Loucy (cell line): ENCODE measurements around the gene ESPL1.
"Not testable (repeated sequence)": the region's sequence is repeated elsewhere in the genome, so short reads cannot be mapped to it uniquely, and the experiment has no call there.

Experiments
- H2AFZ ChIP-seq: fragments of 200-600 bp; sonication (generic); 2 replicates; pipeline ENCODE4 v1.6.0; 2016; ENCODE audit warnings: antibody characterized with exemption, mild to moderate bottlenecking, low read length, moderate library complexity
- H3F3A ChIP-seq: fragments of 200-600 bp; 2 replicates; pipeline ENCODE4 v1.6.0; 2016; ENCODE audit warnings: antibody characterized with exemption, low read depth, mild to moderate bottlenecking
- H3K27me3 ChIP-seq: fragments of 200-600 bp; sonication (generic); 2 replicates; pipeline ENCODE4 v1.6.1; 2014; ENCODE audit warnings: low read length, mild to moderate bottlenecking; ENCODE audit not compliant: insufficient read depth, poor library complexity, severe bottlenecking
- H3K36me3 ChIP-seq: fragments of 200-600 bp; sonication (generic); 2 replicates; pipeline ENCODE4 v1.6.1; 2016; ENCODE audit warnings: low read length; ENCODE audit not compliant: insufficient read depth
- H3K4me1 ChIP-seq: fragments of 200-600 bp; sonication (generic); 2 replicates; pipeline ENCODE4 v1.5.1; 2014; ENCODE audit warnings: low read length, mild to moderate bottlenecking; ENCODE audit not compliant: insufficient read depth, poor library complexity, severe bottlenecking
- H3K4me2 ChIP-seq: fragments of 200-600 bp; sonication (generic); 2 replicates; pipeline ENCODE4 v1.6.0; 2014; ENCODE audit warnings: antibody characterized with exemption, low read length, low read depth, mild to moderate bottlenecking; ENCODE audit not compliant: poor library complexity, severe bottlenecking
- H3K4me3 ChIP-seq: fragments of 200-600 bp; sonication (generic); 2 replicates; pipeline ENCODE4 v1.5.1; 2014; ENCODE audit warnings: low read length, mild to moderate bottlenecking, mixed read lengths; ENCODE audit not compliant: poor library complexity, severe bottlenecking
- H3K79me2 ChIP-seq: fragments of 200-600 bp; sonication (generic); 2 replicates; pipeline ENCODE4 v1.6.1; 2014; ENCODE audit warnings: low read length; ENCODE audit not compliant: insufficient read depth
- H3K9ac ChIP-seq: fragments of 200-600 bp; sonication (generic); 2 replicates; pipeline ENCODE4 v1.6.0; 2014; ENCODE audit warnings: mild to moderate bottlenecking, low read depth, low read length, moderate library complexity; ENCODE audit not compliant: poor library complexity, severe bottlenecking
- H3K9me2 ChIP-seq: fragments of 200-600 bp; sonication (generic); replicated peaks from 2 replicates; pipeline ENCODE4 v1.6.1; 2016; ENCODE audit warnings: low read depth, low read length, mixed read lengths
- H3K9me3 ChIP-seq: fragments of 200-600 bp; sonication (generic); 2 replicates; pipeline ENCODE4 v1.6.1; 2014; ENCODE audit warnings: mild to moderate bottlenecking, antibody characterized with exemption, low read length, low read depth; ENCODE audit not compliant: insufficient read depth
- H4K20me1 ChIP-seq: fragments of 200-600 bp; sonication (generic); 2 replicates; pipeline ENCODE4 v1.6.0; 2014; ENCODE audit warnings: antibody characterized with exemption, low read length, mild to moderate bottlenecking; ENCODE audit not compliant: insufficient read depth, poor library complexity, severe bottlenecking
- EZH2phosphoT487 ChIP-seq: fragments of 200-600 bp; IDR thresholded peaks from 2 replicates; pipeline ENCODE4 v1.6.1; 2018; ENCODE audit warnings: antibody characterized with exemption, mild to moderate bottlenecking, moderate library complexity, borderline replicate concordance
- TF ChIP-seq, protein P1 (sequence below): fragments of 200-600 bp; sonication (generic); conservative IDR thresholded peaks from 2 replicates; pipeline ENCODE4 v1.5.1; 2014; ENCODE audit warnings: mild to moderate bottlenecking, antibody characterized with exemption, low read length

The ESPL1 gene

DNA sequence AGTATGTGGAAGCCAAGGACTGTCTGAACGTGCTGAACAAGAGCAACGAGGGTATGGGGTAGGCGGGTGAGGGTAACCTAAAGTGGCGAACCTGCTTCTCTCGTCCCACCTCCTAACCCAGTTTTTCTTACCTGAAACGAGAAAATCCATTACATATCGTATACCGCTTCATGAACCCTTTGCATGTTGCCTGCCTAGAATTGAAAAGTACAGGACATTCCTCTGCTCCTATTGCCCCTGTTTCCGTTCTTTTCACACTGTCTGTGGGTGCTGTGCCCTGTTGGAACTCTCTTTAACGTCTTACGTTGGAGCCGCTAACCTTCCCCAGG is 27.8 kb downstream of the ESPL1 start:
- peaks cover 22% of the 10 kb centered on the region; the same call in 1 of the 2 replicates for H3K36me3 ChIP-seq
- no peaks in the 10 kb centered on the region for H3K9me3 ChIP-seq
- TF ChIP-seq, protein P1, sequence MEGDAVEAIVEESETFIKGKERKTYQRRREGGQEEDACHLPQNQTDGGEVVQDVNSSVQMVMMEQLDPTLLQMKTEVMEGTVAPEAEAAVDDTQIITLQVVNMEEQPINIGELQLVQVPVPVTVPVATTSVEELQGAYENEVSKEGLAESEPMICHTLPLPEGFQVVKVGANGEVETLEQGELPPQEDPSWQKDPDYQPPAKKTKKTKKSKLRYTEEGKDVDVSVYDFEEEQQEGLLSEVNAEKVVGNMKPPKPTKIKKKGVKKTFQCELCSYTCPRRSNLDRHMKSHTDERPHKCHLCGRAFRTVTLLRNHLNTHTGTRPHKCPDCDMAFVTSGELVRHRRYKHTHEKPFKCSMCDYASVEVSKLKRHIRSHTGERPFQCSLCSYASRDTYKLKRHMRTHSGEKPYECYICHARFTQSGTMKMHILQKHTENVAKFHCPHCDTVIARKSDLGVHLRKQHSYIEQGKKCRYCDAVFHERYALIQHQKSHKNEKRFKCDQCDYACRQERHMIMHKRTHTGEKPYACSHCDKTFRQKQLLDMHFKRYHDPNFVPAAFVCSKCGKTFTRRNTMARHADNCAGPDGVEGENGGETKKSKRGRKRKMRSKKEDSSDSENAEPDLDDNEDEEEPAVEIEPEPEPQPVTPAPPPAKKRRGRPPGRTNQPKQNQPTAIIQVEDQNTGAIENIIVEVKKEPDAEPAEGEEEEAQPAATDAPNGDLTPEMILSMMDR, result no peak
- no peak for TF ChIP-seq EZH2phosphoT487
- peak overlapping the region; percentile 87 for H3K4me2 ChIP-seq
- no peaks in the 10 kb centered on the region for H3K27me3 ChIP-seq
- H2AFZ ChIP-seq, result peak overlapping the region; percentile 84
- peak overlapping the region; percentile 95 for H3K4me3 ChIP-seq
- H3K79me2 ChIP-seq, result peaks cover 35% of the 10 kb centered on the region
- peaks cover 26% of the 10 kb centered on the region for H3K4me1 ChIP-seq
- H3K9ac ChIP-seq, result peak overlapping the region; percentile 90
- H3K9me2 ChIP-seq, result no peaks in the 10 kb centered on the region
- peaks cover 3% of the 10 kb centered on the region for H4K20me1 ChIP-seq
- H3F3A ChIP-seq, result no peaks in the 10 kb centered on the region; the same call in 1 of the 2 replicates

DNA sequence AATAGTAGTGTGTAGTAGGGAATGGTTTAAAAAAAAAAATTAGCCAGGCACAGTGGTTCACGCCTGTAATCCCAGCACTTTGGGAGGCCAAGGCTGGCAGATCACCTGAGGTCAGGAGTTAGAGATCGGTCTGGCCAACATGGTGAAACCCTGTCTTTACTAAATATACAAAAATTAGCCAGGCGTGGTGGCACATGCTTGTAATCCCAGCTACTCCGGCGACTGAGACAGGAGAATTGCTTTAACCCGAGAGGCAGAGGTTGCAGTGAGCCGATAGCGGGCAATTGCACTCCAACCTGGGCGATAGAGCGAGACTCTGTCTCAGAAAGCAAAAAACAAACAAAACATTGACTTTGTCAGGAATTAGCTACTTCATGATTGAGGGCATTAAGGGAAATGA is 29.0 kb downstream of the ESPL1 start:
- H3K27me3 ChIP-seq, H3K9me2 ChIP-seq: not testable (repeated sequence)
- H3K9ac ChIP-seq, result peak overlapping the region; percentile 90

DNA sequence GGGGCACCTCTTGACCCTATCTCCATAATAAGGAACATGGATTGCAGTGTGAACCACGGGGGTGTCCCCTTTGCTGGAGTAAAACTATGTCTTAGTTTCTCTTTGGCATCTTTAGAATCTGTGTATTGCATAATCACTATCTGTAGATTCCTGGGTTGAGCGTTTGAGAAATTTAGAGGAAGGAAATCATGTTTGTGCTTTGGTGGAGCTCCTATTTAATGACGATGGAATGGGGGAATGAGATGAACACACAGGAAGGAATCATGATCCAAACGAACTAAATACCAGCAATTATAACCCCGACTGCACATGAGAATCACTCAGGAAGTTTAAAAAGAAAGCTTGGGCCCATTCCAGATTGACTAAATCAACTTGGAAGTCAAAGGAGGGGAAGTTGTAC is 30.1 kb downstream of the ESPL1 start:
- Histone ChIP-seq H3K4me2 (no peak overlapping the region), H3K9ac (no peak overlapping the region), H3F3A (no peaks in the 10 kb centered on the region; the same call in 1 of the 2 replicates), H3K9me3 (no peaks in the 10 kb centered on the region), H4K20me1 (peaks cover 3% of the 10 kb centered on the region), H3K4me3 (no peak overlapping the region), H3K79me2 (peaks cover 42% of the 10 kb centered on the region), H3K27me3 (no peaks in the 10 kb centered on the region), H3K9me2 (no peaks in the 10 kb centered on the region), H3K36me3 (peaks cover 5% of the 10 kb centered on the region; the same call in 1 of the 2 replicates), H3K4me1 (peaks cover 33% of the 10 kb centered on the region), H2AFZ (no peak overlapping the region)
- TF ChIP-seq, protein P1, result no peak
- no peak for TF ChIP-seq EZH2phosphoT487

More for the DNA sequence above, 29.0 kb downstream of the ESPL1 start:
- H2AFZ ChIP-seq, H3K4me3 ChIP-seq, H4K20me1 ChIP-seq, H3F3A ChIP-seq, H3K9me3 ChIP-seq: not testable (repeated sequence)
- H3K4me1 ChIP-seq, result peaks cover 33% of the 10 kb centered on the region
- peaks cover 16% of the 10 kb centered on the region; the same call in 1 of the 2 replicates for H3K36me3 ChIP-seq
- H3K79me2 ChIP-seq, result peaks cover 42% of the 10 kb centered on the region
- peak overlapping the region; percentile 87 for H3K4me2 ChIP-seq

DNA sequence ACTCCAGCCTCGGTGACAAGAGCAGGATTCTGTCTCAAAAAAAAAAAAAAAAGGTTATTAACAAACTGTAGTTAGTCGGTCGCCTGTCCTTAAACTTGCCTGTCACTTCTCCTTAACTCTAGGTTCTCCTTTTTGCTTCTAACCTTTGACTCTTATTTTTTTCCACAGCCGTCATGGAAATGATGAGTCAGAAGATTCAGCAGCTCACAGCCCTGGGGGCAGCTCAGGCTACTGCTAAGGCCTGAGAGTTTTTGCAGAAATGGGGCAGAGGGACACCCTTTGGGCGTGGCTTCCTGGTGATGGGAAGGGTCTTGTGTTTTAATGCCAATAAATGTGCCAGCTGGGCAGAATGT is 31.0 kb downstream of the ESPL1 start:
- no peaks in the 10 kb centered on the region; the same call in 1 of the 2 replicates for H3F3A ChIP-seq
- H3K4me2 ChIP-seq, result peak overlapping the region; percentile 96
- no peaks in the 10 kb centered on the region for H3K27me3 ChIP-seq
- H3K4me1 ChIP-seq, result peaks cover 33% of the 10 kb centered on the region
- H3K9ac ChIP-seq, result no peak overlapping the region
- peaks cover 42% of the 10 kb centered on the region for H3K79me2 ChIP-seq
- H3K9me3 ChIP-seq, result no peaks in the 10 kb centered on the region
- H3K36me3 ChIP-seq, result no peaks in the 10 kb centered on the region
- H3K9me2 ChIP-seq, result no peaks in the 10 kb centered on the region
- TF ChIP-seq EZH2phosphoT487, result no peak
- TF ChIP-seq, protein P1, result no peak
- no peak overlapping the region for H2AFZ ChIP-seq
- peak overlapping the region; percentile 93 for H3K4me3 ChIP-seq
- peaks cover 3% of the 10 kb centered on the region for H4K20me1 ChIP-seq
